Posterior vena cava (tissue), 2 donors: Measurements from ENCODE around the gene ZNF440. TPM values are rescaled to one million over a fixed set of nuclear protein-coding genes. Genes with fewer than 3 reads are reported as not detected.
"Not testable (repeated sequence)": the region's sequence is repeated elsewhere in the genome, so short reads cannot be mapped to it uniquely, and the experiment has no call there.

Experiments
- DNase-seq: peaks from one replicate; pipeline ENCODE4 v3.0.0-alpha.2; 2020; ENCODE audit warnings: low spot score
- intact Hi-C, 2 donors: fragments of 100-400 bp; cut with DNase I; formaldehyde crosslinking; loops; one replicate each; pipeline versions ENCODE4 v1.14.1 to v1.14.2; 2022 to 2023
- total RNA-seq, 2 donors: library from RNA; stranded (reverse); fragmentation: NEBNext Ultra II Directional; extraction: Animal tissue kit (Norgen Biotek cat#: 25700); gene quantifications; one replicate each; pipeline ENCODE4 v1.2.1, GENCODE V29; 2021
- donor health status: DM: yes; HTN: yes; CAD: no.
- donor health status: DM: yes; HTN: yes; CAD: no.

Gene ZNF440
- total RNA-seq, 2 donors from 2014 or later, result 8.8 to 10.5 TPM

- intact Hi-C loops, result no loop called here
- no peak for DNase-seq
Observed at GRCh38 chr19:11873762-11874161, 59.7 kb downstream of the ZNF440 start.

DNA sequence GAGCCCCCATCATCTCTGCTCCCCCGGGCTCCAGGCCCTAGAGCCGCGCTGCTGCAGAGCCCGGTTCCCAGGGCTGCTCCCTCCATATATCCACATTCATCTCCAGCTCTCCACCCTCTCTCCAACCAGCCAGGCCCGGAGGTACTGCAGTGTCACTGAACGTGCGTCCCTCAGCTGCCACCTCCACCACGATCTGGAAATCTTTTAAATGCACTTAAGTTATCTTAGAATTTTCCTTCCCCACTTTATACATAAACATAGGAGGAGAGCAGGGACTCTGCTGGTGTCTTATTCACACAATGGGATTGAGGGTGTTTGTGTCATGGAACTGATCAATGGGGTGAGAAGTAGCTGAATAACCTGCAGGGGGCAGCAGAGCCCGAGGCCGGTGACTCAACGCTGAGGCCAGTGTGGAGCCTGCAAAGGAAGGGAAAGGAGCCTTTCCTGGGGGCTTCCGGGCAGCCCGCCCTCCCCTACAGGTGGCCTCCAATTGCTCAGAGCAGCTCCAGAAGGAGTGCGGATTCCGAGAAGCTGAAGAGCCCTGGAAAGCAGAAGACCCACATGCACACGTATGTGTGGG is 65.7 kb downstream of the ZNF440 start:
- not testable (repeated sequence) for DNase-seq
- intact Hi-C loops, result loop anchor here in 1 of 2 donors (5.0 kb wide), 1 partner anchor 108 kb away; no protein-coding TSS in a partner anchor

DNA sequence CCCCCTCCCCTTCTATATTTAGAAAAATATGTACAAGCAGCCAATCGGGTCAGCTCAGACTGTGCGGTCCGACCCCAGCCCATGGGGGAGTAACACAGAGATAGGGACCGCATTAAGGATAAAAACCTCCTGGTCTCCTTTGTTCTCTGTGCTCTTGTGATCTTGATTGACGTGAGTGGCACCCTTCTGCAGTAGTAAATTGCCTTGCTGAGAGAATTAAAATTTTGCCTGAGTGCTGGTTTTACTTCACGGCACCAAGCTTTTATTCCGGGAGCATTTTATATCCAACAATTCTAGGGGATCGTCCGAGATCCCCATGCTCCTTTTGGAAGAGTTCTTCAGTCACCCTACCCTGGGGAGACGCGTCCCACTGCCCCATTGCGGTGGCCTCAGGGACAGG is 66.5 kb downstream of the ZNF440 start:
- intact Hi-C loops, result loop anchor here in 1 of 2 donors (5.0 kb wide), 1 partner anchor 107 kb away; no protein-coding TSS in a partner anchor
- no peak for DNase-seq

- intact Hi-C loops, result loop anchor here in 1 of 2 donors (5.0 kb wide), 1 partner anchor 106 kb away; no protein-coding TSS in a partner anchor
- no peak for DNase-seq
Observed at GRCh38 chr19:11881151-11881800, 67.2 kb downstream of the ZNF440 start.

GRCh38 chr19:11882606-11883005 is 68.5 kb downstream of the ZNF440 start:
- intact Hi-C loops, result loop anchor here in 1 of 2 donors (5.0 kb wide), 1 partner anchor 105 kb away; no protein-coding TSS in a partner anchor
- DNase-seq, result no peak

Other genes starting within 250 kb of the ZNF440 start
- gene ACP5, start 236.6 kb upstream of the ZNF440 start, total RNA-seq, result 1 to 10 TPM; 5.5 to 8.4 TPM
- gene ZNF627, start 216.8 kb upstream of the ZNF440 start, total RNA-seq, result 1 to 10 TPM; 8.5 to 8.8 TPM
- gene ZNF823, start 75.3 kb upstream of the ZNF440 start, total RNA-seq, result 1 to 10 TPM; 4.5 to 5.4 TPM
- gene ZNF441, start 47.3 kb upstream of the ZNF440 start, total RNA-seq, result 10 to 100 TPM; 11.1 to 16.1 TPM
- gene ZNF491, start 15.8 kb upstream of the ZNF440 start, total RNA-seq, result 1 to 10 TPM; 2.4 to 2.9 TPM
- 1 to 10 TPM; 5.4 to 6.0 TPM for gene ZNF439, start 34.5 kb downstream of the ZNF440 start, total RNA-seq
- 1 to 10 TPM; 3.7 to 4.0 TPM for gene ZNF69, start 73.5 kb downstream of the ZNF440 start, total RNA-seq
- gene ZNF700, start 110.8 kb downstream of the ZNF440 start, total RNA-seq, result 10 to 100 TPM in 1 of 2 donors, 1 to 10 TPM in 1; 9.9 to 11.6 TPM
- gene ZNF763, start 150.8 kb downstream of the ZNF440 start, total RNA-seq, result 1 to 10 TPM; 1.7 to 2.4 TPM
- gene ZNF433, start 221.4 kb downstream of the ZNF440 start, total RNA-seq, result 1 to 10 TPM; 3.9 to 5.1 TPM
- under 1 TPM in 1 of 2 donors, not detected in 1; 0.14 TPM for gene ZNF878, start 238.7 kb downstream of the ZNF440 start, total RNA-seq